Small intestine (tissue), 7 donors: ENCODE measurements around the gene CC2D1A. TPM values are rescaled to one million over a fixed set of nuclear protein-coding genes. Genes with fewer than 3 reads are reported as not detected.

Experiments
- DNase-seq, 2 donors: peaks; one replicate each; pipeline versions ENCODE4 v3.0.0 to v3.0.0-alpha.2; 2013
- FAIRE-seq: peaks from 2 replicates; lab custom pipeline; 2012; peaks lifted over from hg19 to GRCh38; lab: Jason Lieb, UNC
- H3K27ac ChIP-seq, 3 donors: one replicate each; pipeline ENCODE4 v1.5.1; 2013; ENCODE audit warnings: low read length in 2 of 3, mild to moderate bottlenecking in 2 of 3, control low read depth in 1 of 3, inconsistent platforms in 1 of 3, low read depth in 1 of 3, moderate library complexity in 1 of 3
- H3K27me3 ChIP-seq, 3 donors: one replicate each; pipeline ENCODE4 v1.6.1; 2013; ENCODE audit warnings: low read length in 3 of 3, inconsistent platforms in 1 of 3; ENCODE audit not compliant: control insufficient read depth in 3 of 3, insufficient read depth in 3 of 3
- H3K36me3 ChIP-seq, 3 donors: one replicate each; pipeline ENCODE4 v1.6.1; 2013; ENCODE audit warnings: low read length in 3 of 3, inconsistent platforms in 1 of 3, low read depth in 1 of 3, mild to moderate bottlenecking in 1 of 3, moderate library complexity in 1 of 3; ENCODE audit not compliant: control insufficient read depth in 3 of 3, insufficient read depth in 2 of 3
- H3K4me1 ChIP-seq, 3 donors: one replicate each; pipeline ENCODE4 v1.6.1; 2013; ENCODE audit warnings: low read length in 2 of 3, inconsistent platforms in 1 of 3, low read depth in 1 of 3, mild to moderate bottlenecking in 1 of 3, moderate library complexity in 1 of 3; ENCODE audit not compliant: control insufficient read depth in 3 of 3, insufficient read depth in 2 of 3
- H3K4me3 ChIP-seq, 3 donors: one replicate each; pipeline ENCODE4 v1.5.1; 2013; ENCODE audit warnings: low read length in 3 of 3, control low read depth in 1 of 3, inconsistent platforms in 1 of 3, low read depth in 1 of 3, mild to moderate bottlenecking in 1 of 3, moderate library complexity in 1 of 3
- H3K9me3 ChIP-seq, 2 donors: one replicate each; pipeline ENCODE4 v1.6.1; 2013; ENCODE audit warnings: low read depth in 1 of 2, low read length in 1 of 2; ENCODE audit not compliant: control insufficient read depth in 2 of 2, insufficient read depth in 1 of 2
- WGBS, 3 donors: extraction: QIAGEN DNeasy Blood & Tissue Kit; methylation state at CpG; one replicate each; pipeline ENCODE4 v1.1.7; 2013; 5-methylcytosine and 5-hydroxymethylcytosine counted together
- polyA plus RNA-seq, 4 donors: library from polyadenylated mRNA; stranded (reverse) in 3 of 4; unstranded in 1 of 4; fragments of 200-250 nt in 3 of 4; fragments of 120-200 nt in 1 of 4; gene quantifications; one replicate each; pipeline versions ENCODE4 v1.2.1 to v1.2.3, GENCODE V29; 2013
- donor health status: healthy with polysubstance abuse.
- donor health status: control.
- donor health status: control.
- donor health status: Bipolar disorder and iron deficiency.
- donor health status: healthy.

CC2D1A gene
- polyA plus RNA-seq, 4 donors = 38.2 to 199 (median 103) TPM

- DNase-seq (no peak), FAIRE-seq (no peak)
- Histone ChIP-seq H3K4me3 (no peak overlapping the region), H3K36me3 (peaks cover 13 to 55% (median 19%) of the 10 kb centered on the region in 3 donors), H3K9me3 (no peaks in the 10 kb centered on the region), H3K27ac (no peak overlapping the region), H3K27me3 (no peaks in the 10 kb centered on the region), H3K4me1 (peaks cover 0 to 10% (median 0%) of the 10 kb centered on the region in 3 donors)
- 91 to 96% (median 93%) methylated on average over 15 of the region's 15 CpGs for WGBS, 3 donors
Measured at GRCh38 chr19:13954185-13954584, 48.2 kb downstream of the CC2D1A start.

DNA sequence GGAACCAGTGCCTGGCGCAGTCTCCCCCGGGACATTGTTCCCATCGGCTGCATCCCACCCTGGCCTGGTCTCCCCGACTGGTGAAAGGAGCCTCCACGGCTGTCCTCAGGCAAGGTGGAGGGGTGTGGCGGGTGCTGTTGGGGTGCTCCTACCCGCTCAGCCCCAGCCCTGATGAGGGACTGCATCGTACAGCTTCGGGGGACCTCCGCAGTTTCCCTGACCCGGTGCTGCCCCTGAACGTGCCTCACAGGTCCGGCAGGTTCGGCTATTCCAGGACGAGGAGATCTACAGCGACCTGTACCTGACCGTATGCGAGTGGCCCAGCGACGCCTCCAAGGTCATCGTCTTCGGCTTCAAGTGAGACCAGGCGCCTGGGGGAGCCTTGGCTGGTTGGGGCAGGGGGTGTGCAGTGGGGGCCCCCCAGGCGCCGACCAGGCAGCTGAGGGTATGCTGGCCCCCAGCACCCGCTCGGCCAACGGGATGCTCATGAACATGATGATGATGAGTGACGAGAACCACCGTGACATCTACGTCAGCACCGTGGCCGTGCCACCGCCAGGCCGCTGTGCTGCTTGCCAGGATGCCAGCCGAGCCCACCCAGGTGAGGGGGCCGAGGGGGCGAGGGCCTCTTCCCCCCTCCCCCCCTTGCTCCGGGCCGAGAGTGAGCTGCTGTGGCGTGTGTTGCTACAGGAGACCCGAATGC lies 49.8 kb downstream of the CC2D1A start:
- H3K36me3 ChIP-seq = peaks cover 14 to 71% (median 30%) of the 10 kb centered on the region in 3 donors
- FAIRE-seq (no peak), DNase-seq (no peak)
- no peak overlapping the region for H3K27ac ChIP-seq
- H3K4me3 ChIP-seq = no peak overlapping the region
- H3K9me3 ChIP-seq = no peaks in the 10 kb centered on the region
- peaks cover 0 to 10% (median 0%) of the 10 kb centered on the region in 3 donors for H3K4me1 ChIP-seq
- WGBS, 3 donors = 92 to 96% (median 94%) methylated on average over 39 to 42 of the region's 42 CpGs
- no peaks in the 10 kb centered on the region for H3K27me3 ChIP-seq

DNA sequence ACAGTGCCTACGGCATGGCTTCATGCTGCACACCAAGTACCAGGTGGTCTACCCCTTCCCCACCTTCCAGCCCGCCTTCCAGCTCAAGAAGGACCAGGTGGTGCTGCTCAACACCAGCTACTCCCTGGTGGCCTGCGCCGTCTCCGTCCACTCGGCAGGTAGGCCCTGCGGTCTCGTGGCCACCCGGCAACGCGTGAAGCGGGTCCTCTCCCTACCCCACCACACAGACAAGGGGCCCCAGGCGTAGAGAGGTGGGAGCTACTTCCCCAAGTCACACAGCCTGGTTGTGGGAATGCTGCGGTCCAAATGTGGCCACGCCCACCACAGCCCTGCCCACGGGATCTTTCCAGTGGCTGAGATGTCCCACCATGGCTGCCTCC lies 50.4 kb downstream of the CC2D1A start:
- Histone ChIP-seq H3K27me3 (no peaks in the 10 kb centered on the region), H3K4me1 (peaks cover 0 to 10% (median 0%) of the 10 kb centered on the region in 3 donors), H3K9me3 (no peaks in the 10 kb centered on the region), H3K36me3 (peaks cover 18 to 76% (median 30%) of the 10 kb centered on the region in 3 donors), H3K4me3 (no peak overlapping the region), H3K27ac (no peak overlapping the region)
- WGBS, 3 donors = 93 to 96% (median 96%) methylated on average over 15 to 16 of the region's 16 CpGs
- DNase-seq (no peak), FAIRE-seq (no peak)

- H3K4me1 ChIP-seq = peaks cover 0 to 10% (median 0%) of the 10 kb centered on the region in 3 donors
- H3K9me3 ChIP-seq = no peaks in the 10 kb centered on the region
- FAIRE-seq (no peak), DNase-seq (no peak)
- WGBS, 3 donors = 80 to 87% (median 82%) methylated on average over 6 to 8 of the region's 8 CpGs
- H3K36me3 ChIP-seq = peaks cover 19 to 83% (median 30%) of the 10 kb centered on the region in 3 donors
- H3K27me3 ChIP-seq = no peaks in the 10 kb centered on the region
- H3K27ac ChIP-seq = no peak overlapping the region
- H3K4me3 ChIP-seq = no peak overlapping the region
Measured at GRCh38 chr19:13957051-13957450, 51.0 kb downstream of the CC2D1A start.

- Histone ChIP-seq H3K4me3 (no peak overlapping the region), H3K36me3 (peaks cover 19 to 91% (median 30%) of the 10 kb centered on the region in 3 donors), H3K4me1 (peaks cover 0 to 9% (median 0%) of the 10 kb centered on the region in 3 donors), H3K27me3 (no peaks in the 10 kb centered on the region), H3K9me3 (no peaks in the 10 kb centered on the region), H3K27ac (no peak overlapping the region)
- FAIRE-seq (no peak), DNase-seq (no peak)
- WGBS, 3 donors = 74 to 82% (median 80%) methylated on average over 12 of the region's 12 CpGs
Measured at GRCh38 chr19:13958043-13958442, 52.0 kb downstream of the CC2D1A start.

DNA sequence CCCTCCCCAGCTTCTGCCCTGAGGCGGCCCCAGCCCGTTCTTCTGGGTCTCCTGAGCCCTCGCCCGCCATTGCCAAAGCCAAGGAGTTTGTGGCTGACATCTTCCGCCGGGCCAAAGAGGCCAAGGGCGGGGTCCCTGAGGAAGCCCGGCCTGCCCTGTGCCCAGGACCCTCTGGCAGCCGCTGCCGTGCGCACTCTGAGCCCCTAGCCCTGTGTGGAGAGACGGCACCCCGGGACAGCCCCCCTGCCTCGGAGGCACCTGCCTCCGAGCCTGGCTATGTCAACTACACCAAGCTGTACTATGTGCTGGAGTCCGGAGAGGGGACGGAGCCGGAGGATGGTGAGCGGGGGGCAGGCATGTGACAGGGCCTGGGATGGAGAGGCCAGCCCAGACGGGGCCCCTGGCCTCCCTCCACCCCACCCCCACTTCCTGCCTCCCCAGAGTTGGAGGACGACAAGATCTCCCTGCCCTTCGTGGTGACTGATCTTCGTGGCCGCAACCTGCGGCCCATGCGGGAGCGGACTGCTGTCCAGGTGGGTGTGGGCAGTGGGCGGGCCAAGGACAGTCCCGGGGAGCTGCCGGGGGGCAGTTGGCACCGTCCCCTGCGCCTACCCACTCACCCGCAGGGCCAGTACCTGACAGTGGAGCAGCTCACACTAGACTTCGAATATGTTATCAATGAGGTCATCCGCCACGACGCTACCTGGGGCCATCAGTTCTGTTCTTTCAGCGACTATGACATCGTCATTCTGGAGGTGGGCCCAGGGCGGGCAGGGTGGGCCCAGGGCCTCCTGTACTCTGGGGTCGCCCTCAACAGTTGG lies 53.4 kb downstream of the CC2D1A start:
- no peaks in the 10 kb centered on the region for H3K4me1 ChIP-seq
- peaks cover 21 to 96% (median 30%) of the 10 kb centered on the region in 3 donors for H3K36me3 ChIP-seq
- DNase-seq (no peak), FAIRE-seq (no peak)
- no peaks in the 10 kb centered on the region for H3K27me3 ChIP-seq
- no peak overlapping the region for H3K27ac ChIP-seq
- 88 to 91% (median 89%) methylated on average over 36 to 41 of the region's 41 CpGs for WGBS, 3 donors
- H3K4me3 ChIP-seq = no peak overlapping the region
- no peaks in the 10 kb centered on the region for H3K9me3 ChIP-seq

- 75 to 84% (median 80%) methylated on average over 27 of the region's 27 CpGs for WGBS, 3 donors
- no peaks in the 10 kb centered on the region for H3K4me1 ChIP-seq
- no peaks in the 10 kb centered on the region for H3K9me3 ChIP-seq
- peaks cover 21 to 95% (median 35%) of the 10 kb centered on the region in 3 donors for H3K36me3 ChIP-seq
- H3K4me3 ChIP-seq = no peak overlapping the region
- no peaks in the 10 kb centered on the region for H3K27me3 ChIP-seq
- H3K27ac ChIP-seq = no peak overlapping the region
- DNase-seq (no peak), FAIRE-seq (no peak)
Measured at GRCh38 chr19:13959962-13960862, 54.2 kb downstream of the CC2D1A start.
